ENCODE results near the gene YPEL2.
A peak's percentile ranks its signal among the peaks of the same experiment; 100 is the strongest.
"Not testable (repeated sequence)": the region's sequence is repeated elsewhere in the genome, so short reads cannot be mapped to it uniquely, and the experiment has no call there.

The YPEL2 gene, protein sequence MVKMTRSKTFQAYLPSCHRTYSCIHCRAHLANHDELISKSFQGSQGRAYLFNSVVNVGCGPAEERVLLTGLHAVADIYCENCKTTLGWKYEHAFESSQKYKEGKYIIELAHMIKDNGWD

GRCh38 chr17:59331129-59331928 is at the start of gene YPEL2:
Gene YPEL2, plus strand, starts transcription at chr17:59331655. Its CDS starts 21,755 bp downstream, at chr17:59353410.
- peak; percentile 93 for DNase-seq

- no peak for DNase-seq
Observed at GRCh38 chr17:59284317-59284716, 47.1 kb upstream of the YPEL2 start.

- DNase-seq, result no peak
Observed at GRCh38 chr17:59287452-59287851, 44.0 kb upstream of the YPEL2 start.

GRCh38 chr17:59287891-59288290 is 43.6 kb upstream of the YPEL2 start:
- DNase-seq, result no peak

DNA sequence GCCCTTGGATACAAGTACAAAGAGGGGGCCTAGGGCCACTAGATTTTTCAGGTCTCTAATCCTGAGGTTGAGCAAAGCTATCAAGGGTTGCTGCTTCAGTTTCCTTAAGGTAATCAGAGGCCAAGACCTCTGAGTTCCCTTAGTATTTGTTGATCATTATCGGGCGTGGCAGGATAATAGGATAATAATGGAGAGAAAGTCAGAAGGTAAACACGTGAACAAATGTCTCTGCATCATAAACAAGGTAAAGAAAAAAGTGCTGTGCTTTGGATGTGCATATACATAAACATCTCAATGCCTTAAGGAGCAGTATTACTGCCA is 41.5 kb upstream of the YPEL2 start:
- no peak for DNase-seq

GRCh38 chr17:59290302-59290998 is 41.0 kb upstream of the YPEL2 start:
- not testable (repeated sequence) for DNase-seq

DNA sequence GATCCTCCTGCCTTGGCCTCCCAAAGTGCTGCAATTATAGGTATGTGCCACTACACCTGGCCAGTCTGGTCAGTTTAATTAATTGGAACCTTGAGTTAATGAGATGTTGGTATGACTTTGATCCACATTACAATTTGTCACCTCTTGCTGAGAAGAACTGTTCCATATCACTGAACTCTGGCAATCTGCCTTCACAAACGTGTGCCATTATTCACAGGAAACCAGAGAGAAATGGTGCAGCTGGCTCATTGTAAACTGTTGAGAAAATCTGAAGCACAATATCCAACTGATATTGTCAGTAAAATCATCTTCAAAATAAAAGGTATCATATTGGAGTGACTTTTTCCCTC is 39.3 kb upstream of the YPEL2 start:
- DNase-seq, result no peak

DNA sequence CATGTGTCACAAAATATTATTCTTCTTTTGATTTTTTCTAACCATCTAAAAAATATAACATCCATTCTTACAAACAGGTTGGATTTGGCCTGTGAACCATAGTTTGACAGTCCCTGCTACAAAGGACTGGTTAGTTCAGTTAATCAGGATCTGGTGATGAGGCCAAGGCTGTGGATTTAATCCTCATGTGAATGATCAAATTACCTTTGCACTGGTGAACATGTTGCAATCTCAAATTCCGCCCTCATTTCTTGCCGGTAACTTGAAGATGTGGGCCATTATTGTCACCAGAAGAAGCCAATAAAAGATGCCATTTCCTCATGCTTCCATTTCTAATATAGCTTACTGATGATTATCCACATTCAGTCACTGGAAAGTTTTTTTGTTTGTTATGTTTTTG is 35.3 kb upstream of the YPEL2 start:
- no peak for DNase-seq

DNA sequence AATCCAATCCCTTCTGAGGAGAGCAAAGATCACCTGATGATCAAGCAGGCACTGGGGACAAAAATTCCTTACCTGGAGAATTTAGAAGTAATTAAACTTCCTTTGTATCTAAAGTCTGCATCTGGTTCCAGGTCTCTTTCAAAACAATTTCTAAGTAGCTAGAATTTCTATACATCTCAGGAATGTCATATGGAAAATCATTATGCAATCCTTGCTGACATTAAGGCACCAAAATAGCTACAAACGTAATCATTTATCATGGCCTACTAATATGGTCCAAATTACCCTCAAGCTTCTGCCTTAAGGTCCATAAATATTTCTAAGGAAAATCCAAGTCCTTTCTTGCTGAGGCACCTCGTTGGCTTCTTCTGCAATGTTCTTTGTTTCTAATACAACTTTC is 32.9 kb upstream of the YPEL2 start:
- no peak for DNase-seq

GRCh38 chr17:59299400-59300092 is 31.9 kb upstream of the YPEL2 start:
- DNase-seq, result no peak

GRCh38 chr17:59300941-59301340 is 30.5 kb upstream of the YPEL2 start:
- no peak for DNase-seq

GRCh38 chr17:59304811-59305210 is 26.6 kb upstream of the YPEL2 start:
- DNase-seq, result no peak

- DNase-seq, result no peak
Observed at GRCh38 chr17:59310263-59310920, 21.1 kb upstream of the YPEL2 start.

- DNase-seq, result no peak
Observed at GRCh38 chr17:59311051-59311468, 20.4 kb upstream of the YPEL2 start.

DNA sequence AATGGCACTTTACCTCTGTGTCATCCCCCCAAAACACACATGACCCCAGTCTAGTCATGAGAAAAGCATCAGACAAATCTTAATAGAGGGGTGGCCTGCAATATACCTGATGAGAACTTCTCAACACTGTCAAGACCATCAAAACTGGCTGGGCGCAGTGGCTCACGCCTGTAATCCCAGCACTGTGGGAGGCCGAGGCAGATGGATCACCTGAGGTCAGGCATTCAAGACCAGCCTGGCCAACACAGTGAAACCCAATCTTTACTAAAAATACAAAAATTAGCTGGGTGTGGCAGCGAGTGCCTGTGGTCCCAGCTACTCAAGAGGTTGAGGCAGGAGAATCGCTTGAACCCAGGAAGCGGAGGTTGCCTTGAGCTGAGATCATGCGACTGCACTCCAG is 19.9 kb upstream of the YPEL2 start:
- not testable (repeated sequence) for DNase-seq

DNA sequence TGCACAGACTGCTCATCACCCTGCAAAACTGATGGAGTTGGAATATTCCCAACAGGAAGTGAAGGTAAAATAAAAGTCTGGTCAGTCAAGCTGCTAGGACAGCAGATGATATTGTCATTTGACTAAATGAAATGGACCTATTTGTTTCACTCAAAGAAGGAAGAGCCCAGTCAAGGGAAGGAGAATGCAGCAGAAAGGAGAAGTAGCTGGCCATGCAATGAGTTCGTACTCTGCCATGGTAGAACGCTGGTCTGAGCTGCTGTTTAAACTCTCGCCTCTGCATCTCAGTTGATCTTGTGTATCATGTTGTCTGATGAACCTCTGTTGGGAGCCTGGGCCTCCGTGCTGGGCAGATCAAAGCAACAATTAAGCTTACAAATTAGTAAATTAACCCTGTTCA is 15.6 kb upstream of the YPEL2 start:
- DNase-seq, result no peak

DNA sequence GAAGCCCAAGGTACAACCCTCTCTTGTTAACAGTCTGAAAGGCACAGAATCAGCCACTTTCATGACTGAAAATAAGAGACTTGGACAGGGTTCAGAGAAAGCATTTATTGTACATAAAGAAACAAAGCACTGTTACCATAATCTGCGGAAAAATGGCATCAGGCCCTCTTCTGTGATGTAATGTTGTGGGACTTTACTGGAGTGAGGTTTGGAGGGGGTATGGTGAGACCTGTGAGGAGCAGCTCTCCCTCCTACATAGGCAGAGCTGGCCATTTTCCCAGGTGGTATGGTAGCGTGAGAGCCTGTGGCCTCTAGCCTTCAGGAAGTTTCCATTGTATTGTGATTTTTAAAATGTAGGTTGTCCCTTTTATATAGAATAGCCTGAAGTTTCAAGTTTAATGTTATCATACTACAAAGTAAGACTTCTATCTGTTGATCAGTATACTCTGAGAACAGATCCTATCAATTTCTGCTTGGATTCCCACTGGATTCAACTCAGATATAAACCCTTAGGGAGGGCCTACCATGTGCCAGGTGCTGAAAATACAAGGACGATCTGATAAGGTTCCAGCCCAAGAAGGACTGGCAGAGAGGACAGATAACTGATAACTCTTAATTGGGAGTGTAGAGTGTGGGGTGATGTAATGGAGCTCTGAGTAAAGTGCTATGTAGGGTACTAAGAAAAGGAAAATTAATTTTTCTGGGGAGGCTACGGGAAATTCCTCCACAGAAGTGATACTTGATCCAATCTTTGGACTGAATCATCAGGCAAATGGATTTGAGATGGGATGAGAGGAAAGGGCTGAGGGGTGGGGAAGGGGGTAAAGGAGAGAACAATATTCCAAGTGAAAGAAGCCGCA is 4.1 kb upstream of the YPEL2 start:
- DNase-seq, result no peak

DNA sequence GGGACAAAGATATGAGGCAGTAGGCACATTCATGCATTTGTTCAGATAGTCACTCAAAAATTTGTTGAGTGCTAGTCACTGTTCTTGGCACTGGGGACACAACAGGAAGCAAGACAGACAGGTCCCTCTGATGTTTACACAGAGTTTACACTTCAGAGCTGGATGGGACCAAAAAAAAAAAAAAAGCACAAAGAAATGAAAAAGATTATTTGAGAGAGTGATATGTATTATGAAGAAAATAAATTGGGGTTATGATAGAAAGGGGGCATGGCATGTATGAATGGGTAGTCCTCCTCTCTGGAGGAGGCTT is 3.5 kb upstream of the YPEL2 start:
- DNase-seq, result no peak

- no peak for DNase-seq
Observed at GRCh38 chr17:59328601-59329000, 2.9 kb upstream of the YPEL2 start.

DNA sequence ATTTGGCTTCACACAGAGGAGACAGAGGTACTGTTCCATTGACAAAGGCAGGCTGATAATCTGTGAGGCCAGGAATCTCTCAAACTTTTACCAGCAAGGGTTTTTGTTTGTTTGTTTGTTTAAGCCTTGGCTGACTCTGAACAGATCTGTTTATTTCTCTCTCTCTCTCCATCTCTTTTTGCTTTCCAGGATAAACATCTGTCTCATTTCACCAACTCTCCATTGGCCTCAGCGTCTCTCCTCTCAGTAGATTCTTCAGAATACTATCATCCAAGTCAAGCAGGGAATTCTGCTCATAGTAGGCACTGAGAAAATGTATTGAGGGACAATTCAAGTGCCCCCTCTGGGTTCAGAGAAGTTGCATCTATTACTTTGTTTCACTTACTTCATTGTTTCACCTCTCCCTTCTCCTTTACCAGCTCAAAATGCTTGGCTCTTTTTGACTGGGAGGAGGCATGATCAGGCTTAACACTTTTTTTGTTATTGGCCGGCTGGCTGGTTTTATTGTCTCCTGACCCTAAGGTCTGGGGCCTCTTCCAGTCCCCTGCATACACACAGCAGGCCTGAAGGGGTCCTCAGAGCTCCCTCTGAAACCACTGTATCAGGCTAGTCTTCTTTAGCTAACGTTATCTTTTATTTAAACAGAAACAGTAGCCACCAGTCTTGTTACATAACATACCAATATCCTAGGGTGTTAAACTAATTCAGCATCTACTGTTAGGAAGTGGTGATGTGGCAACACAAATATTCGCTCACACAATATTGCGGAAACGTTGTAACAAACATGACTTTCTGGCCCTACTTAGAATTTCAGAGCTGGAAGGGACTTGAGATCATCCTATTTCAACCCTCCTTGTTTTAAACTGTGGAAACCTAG is 2.0 kb upstream of the YPEL2 start:
- DNase-seq, result no peak
